GM12801 (cell line): ENCODE results near the gene TGM4.

Experiments used
- CTCF ChIP-seq: IDR thresholded peaks from one replicate; pipeline ENCODE4 v1.5.1; 2011; ENCODE audit warnings: control low read depth; ENCODE audit not compliant: insufficient read length; ENCODE audit errors: extremely low read depth

The TGM4 gene

GRCh38 chr3:44894485-44894884 is 20.1 kb downstream of the TGM4 start:
- no peak for TF ChIP-seq CTCF

DNA sequence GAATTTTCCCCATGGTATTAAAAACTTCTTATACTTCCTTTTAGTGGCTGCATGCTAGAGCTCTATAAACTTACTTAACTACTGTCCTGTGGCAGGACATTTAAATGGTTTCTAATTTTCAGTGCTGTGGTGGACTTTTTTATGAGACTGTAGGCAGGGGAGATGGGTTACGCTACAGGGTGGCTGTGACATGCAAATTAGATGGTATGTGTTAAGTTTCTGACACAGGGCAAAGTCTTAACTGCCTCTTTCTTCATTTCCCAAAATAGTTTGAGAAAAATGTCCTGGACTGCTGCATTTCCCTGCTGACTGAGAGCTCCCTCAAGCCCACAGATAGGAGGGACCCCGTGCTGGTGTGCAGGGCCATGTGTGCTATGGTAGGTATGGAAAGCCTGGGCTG is 22.0 kb downstream of the TGM4 start:
- no peak for TF ChIP-seq CTCF

DNA sequence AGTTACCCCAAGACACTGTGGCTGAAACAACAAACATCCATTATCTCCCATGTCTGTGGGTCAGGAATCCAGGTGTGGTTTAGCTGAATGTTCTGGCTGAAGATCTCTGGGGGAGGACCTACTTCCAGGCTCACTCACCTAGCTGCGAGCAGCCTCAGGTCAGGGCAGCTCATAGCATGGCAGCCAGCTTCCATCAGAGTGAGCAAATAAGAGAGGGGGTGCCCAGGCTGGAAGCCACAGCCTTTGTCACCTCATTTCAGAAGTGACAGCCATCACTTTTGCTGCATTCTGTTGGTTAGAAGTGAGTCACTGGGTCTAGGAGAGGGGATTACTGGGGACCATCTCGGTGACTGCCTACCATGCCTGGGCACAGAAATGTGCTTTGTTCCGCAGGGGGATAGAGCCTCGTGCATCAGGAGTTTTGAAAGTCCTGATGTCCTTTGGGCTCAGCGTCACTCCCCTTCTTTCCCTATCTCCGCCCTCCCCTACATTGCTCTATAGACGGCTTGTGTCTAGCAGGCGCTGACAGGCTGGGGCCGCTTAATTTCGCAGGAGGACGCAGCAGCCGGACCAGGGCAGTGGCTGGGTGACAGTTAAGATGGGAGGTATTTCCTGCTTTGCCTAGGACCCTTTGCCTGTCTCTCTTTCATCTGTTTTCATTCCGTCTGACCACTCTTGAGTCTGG is 25.4 kb downstream of the TGM4 start:
- no peak for TF ChIP-seq CTCF

- TF ChIP-seq CTCF = no peak
Observed at GRCh38 chr3:44902628-44903027, 28.2 kb downstream of the TGM4 start.

GRCh38 chr3:44903314-44903713 is 28.9 kb downstream of the TGM4 start:
- TF ChIP-seq CTCF = no peak

- no peak for TF ChIP-seq CTCF
Observed at GRCh38 chr3:44903751-44904150, 29.3 kb downstream of the TGM4 start.

- no peak for TF ChIP-seq CTCF
Observed at GRCh38 chr3:44905446-44906157, 31.2 kb downstream of the TGM4 start.
